Measurements from ENCODE around the gene CST7.
"Not testable (repeated sequence)": the region's sequence is repeated elsewhere in the genome, so short reads cannot be mapped to it uniquely, and the experiment has no call there.

DNA sequence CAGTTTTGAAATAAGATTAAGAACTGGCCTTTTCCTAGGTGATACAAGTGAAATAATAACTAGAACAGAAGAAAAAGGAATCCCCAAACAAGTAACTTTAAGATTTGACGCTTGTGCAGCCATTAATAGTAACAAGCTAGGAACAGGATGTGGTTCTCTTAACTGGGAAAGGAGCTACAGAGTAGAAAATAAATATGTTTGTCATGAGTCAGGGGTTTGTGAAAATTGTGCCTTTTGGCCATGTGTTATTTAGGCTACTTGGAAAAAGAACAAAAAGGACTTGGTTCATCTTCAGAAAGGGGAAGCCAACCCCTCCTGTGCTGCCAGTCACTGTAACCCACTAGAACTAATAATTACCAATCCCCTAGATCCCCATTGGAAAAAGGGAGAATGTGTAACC, 17.2 kb upstream of the CST7 start:
- TF ChIP-seq, protein P1, sequence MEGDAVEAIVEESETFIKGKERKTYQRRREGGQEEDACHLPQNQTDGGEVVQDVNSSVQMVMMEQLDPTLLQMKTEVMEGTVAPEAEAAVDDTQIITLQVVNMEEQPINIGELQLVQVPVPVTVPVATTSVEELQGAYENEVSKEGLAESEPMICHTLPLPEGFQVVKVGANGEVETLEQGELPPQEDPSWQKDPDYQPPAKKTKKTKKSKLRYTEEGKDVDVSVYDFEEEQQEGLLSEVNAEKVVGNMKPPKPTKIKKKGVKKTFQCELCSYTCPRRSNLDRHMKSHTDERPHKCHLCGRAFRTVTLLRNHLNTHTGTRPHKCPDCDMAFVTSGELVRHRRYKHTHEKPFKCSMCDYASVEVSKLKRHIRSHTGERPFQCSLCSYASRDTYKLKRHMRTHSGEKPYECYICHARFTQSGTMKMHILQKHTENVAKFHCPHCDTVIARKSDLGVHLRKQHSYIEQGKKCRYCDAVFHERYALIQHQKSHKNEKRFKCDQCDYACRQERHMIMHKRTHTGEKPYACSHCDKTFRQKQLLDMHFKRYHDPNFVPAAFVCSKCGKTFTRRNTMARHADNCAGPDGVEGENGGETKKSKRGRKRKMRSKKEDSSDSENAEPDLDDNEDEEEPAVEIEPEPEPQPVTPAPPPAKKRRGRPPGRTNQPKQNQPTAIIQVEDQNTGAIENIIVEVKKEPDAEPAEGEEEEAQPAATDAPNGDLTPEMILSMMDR (conservative IDR thresholded peaks at IDR 0.05; ENCODE audit: low read length): not testable (repeated sequence)
- TF ChIP-seq EZH2phosphoT487 (IDR thresholded peaks at IDR 0.05; ENCODE audit: borderline replicate concordance): not testable (repeated sequence)
